HUES64 (cell line): ENCODE measurements around the gene SPDYE18.
"Not testable (repeated sequence)": the region's sequence is repeated elsewhere in the genome, so short reads cannot be mapped to it uniquely, and the experiment has no call there.

ENCODE experiments used
- H3K27ac ChIP-seq: 2 replicates; pipeline ENCODE4 v1.7.0; 2013; ENCODE audit warnings: low read depth, low read length, inconsistent platforms
- H3K27me3 ChIP-seq: 2 replicates; pipeline ENCODE4 v1.6.1; 2013; ENCODE audit warnings: mild to moderate bottlenecking, low read length; ENCODE audit not compliant: insufficient read depth
- H3K36me3 ChIP-seq: 2 replicates; pipeline ENCODE4 v1.6.1; 2013; ENCODE audit warnings: mild to moderate bottlenecking, low read length; ENCODE audit not compliant: insufficient read depth
- H3K4me1 ChIP-seq: 2 replicates; pipeline ENCODE4 v1.6.1; 2013; ENCODE audit warnings: mild to moderate bottlenecking, low read length, moderate library complexity; ENCODE audit not compliant: insufficient read depth
- H3K4me3 ChIP-seq: 2 replicates; pipeline ENCODE4 v1.5.1; 2013; ENCODE audit warnings: mild to moderate bottlenecking, low read length, moderate library complexity
- H3K9ac ChIP-seq: 2 replicates; pipeline ENCODE4 v1.6.1; 2013; ENCODE audit warnings: mild to moderate bottlenecking, low read depth, low read length
- H3K9me3 ChIP-seq: 2 replicates; pipeline ENCODE4 v1.6.1; 2013; ENCODE audit warnings: low read depth, low read length; ENCODE audit not compliant: insufficient read depth
- WGBS: fragments of 150-250, 120-280 bp; methylation state at CpG from one replicate; pipeline ENCODE4 v1.1.7; 2013; ENCODE audit warnings: missing lambda C conversion rate; 5-methylcytosine and 5-hydroxymethylcytosine counted together

The SPDYE18 gene

DNA sequence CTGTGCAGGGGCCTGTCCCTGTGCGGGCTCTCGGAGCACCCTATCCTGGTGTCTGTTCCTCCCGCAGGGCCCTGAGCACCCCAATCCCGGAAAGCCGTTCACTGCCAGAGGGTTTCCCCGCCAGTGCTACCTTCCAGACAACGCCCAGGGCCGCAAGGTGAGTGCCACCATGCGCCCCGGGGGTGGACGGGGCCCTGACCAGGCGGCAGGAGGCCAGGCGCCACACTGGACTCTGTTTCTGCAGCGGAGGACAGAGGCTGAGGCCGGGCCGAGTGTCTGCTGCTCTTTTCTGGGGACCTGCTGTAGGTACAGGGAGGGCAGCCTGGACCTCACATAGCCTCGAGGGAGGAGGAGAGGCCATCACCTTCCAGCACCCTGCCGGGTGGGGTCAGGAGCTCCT lies 58.2 kb downstream of the SPDYE18 start:
- not testable (repeated sequence) for H3K4me1 ChIP-seq, H3K4me3 ChIP-seq, H3K27ac ChIP-seq, H3K9me3 ChIP-seq, H3K36me3 ChIP-seq, H3K9ac ChIP-seq, H3K27me3 ChIP-seq
- 96% methylated on average over 8 of the region's 18 CpGs for WGBS

DNA sequence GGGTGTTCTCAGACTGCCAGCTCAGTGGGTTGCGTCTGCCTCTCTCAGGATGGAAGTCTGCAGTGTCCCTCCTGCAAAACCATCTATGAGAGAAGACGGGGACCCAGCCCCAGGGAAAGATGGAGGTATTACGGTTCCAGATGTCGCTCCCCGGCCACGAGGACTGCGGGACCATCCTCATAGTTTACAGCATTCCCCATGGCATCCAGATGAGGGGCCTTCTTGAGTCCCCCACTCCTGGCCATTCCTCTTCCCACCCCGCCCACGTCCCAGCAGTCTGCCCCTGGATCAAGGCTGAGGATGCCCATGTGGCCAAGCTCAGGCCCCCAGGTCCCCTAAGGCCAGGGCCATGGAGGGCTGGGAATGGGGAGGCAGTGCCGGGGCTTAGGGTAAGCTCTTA lies 59.1 kb downstream of the SPDYE18 start:
- not testable (repeated sequence) for H3K27me3 ChIP-seq, H3K4me1 ChIP-seq, H3K9ac ChIP-seq, H3K4me3 ChIP-seq, H3K36me3 ChIP-seq, H3K27ac ChIP-seq, H3K9me3 ChIP-seq
- 93% methylated on average over 9 of the region's 10 CpGs for WGBS

DNA sequence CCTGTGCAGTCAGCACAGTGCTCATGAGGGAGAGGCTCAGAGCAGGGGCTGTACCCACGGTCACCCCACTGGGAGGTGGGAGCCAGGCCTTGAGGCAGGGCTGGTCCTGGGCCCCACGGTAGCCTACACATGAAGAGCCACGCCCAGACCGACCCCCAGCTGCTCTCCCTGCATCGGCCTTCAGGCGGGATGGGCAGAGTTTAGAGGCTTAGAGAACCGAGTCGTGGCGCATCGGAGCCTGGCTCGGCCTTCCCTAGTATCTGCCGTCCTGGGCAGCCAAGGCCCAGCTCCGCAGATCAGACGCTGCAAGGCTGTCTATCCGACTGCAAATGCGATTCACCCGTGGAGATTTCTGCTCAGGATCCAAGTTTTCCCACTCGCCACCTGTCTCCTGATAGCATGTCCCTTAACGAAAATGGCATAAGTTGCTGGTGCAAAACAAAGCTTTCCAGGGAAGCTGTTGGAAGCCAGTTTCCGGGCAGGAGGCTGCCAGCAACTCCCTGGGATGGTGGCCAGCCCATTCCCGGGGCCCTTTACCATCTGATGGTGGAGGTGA lies 59.6 kb downstream of the SPDYE18 start:
- not testable (repeated sequence) for H3K36me3 ChIP-seq, H3K4me3 ChIP-seq, H3K9me3 ChIP-seq, H3K4me1 ChIP-seq, H3K9ac ChIP-seq, H3K27ac ChIP-seq, H3K27me3 ChIP-seq
- 97% methylated on average over 20 of the region's 21 CpGs for WGBS

DNA sequence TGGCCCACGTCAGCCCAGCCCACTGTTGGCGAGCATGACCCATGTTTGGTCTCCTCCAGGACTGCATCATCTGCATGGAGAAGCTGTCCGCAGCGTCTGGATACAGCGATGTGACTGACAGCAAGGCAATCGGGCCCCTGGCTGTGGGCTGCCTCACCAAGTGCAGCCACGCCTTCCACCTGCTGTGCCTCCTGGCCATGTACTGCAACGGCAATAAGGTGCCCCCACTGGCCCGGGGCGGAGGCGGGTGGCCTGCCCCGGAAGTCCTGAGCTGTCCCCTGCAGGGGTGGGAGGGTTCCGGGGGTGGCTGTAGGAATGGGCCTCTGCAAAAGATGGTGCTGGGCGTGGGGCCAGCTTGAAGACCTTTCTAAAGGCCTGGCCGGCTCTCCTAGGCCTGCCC lies 60.3 kb downstream of the SPDYE18 start:
- not testable (repeated sequence) for H3K9me3 ChIP-seq, H3K9ac ChIP-seq, H3K36me3 ChIP-seq, H3K4me3 ChIP-seq, H3K4me1 ChIP-seq, H3K27me3 ChIP-seq, H3K27ac ChIP-seq
- WGBS, result 87% methylated on average over 15 of the region's 15 CpGs
